ENCODE results near the gene SLC9A8.

DNA sequence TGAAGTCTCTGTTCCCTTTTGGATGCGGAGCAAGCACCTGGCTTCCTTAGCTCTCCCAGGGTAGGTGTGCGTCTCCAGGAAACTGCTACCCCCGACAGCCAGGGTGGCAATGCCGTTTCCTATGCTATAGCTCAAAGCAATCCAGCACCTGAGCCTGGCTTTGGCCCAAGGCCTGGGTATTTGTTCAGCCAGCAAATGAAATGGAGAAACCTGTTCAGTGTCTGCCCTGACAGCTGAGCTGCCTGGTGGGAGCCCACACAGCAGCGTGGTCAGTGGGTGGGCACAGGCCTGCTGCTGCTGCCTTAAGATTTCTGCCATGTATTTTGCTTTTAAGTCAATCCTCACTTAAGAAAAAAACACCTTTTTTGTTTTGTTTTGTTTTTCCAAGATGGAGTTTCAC, 89.0 kb downstream of the SLC9A8 start:
- TF ChIP-seq, protein P1, sequence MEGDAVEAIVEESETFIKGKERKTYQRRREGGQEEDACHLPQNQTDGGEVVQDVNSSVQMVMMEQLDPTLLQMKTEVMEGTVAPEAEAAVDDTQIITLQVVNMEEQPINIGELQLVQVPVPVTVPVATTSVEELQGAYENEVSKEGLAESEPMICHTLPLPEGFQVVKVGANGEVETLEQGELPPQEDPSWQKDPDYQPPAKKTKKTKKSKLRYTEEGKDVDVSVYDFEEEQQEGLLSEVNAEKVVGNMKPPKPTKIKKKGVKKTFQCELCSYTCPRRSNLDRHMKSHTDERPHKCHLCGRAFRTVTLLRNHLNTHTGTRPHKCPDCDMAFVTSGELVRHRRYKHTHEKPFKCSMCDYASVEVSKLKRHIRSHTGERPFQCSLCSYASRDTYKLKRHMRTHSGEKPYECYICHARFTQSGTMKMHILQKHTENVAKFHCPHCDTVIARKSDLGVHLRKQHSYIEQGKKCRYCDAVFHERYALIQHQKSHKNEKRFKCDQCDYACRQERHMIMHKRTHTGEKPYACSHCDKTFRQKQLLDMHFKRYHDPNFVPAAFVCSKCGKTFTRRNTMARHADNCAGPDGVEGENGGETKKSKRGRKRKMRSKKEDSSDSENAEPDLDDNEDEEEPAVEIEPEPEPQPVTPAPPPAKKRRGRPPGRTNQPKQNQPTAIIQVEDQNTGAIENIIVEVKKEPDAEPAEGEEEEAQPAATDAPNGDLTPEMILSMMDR (IDR thresholded peaks at IDR 0.05): no peak
- TF ChIP-seq EZH2phosphoT487 (IDR thresholded peaks at IDR 0.05) (no peak), EZH2 (IDR thresholded peaks at IDR 0.05) (no peak)
